HCT116 (cell line): ENCODE data around the gene MAGOH. TPM values are rescaled to one million over a fixed set of nuclear protein-coding genes. Genes with fewer than 3 reads are reported as not detected.

Experiments
- ATAC-seq: fragments of 200-7000 bp; cut with Tn5 transposase; 2 replicates; pipeline ENCODE4 v1.9.1; 2020; ENCODE audit warnings: mild to moderate bottlenecking, moderate library complexity
- BruUV-seq: library from RNA; stranded (reverse); fragments of 400-500 nt; replicated peaks from 2 replicates; lab custom pipeline; 2021; lab: Mats Ljungman, UMichigan
- CTCF ChIA-PET: fragments of 300-600 bp; sonication (Branson Sonifier 250); formaldehyde crosslinking; loops from one replicate; lab custom pipeline; 2021; ENCODE audit warnings: antibody characterized with exemption; lab: Charles Lee
- POLR2A ChIA-PET: fragments of 300-600, 350-600 bp; sonication (Branson Sonifier 250); formaldehyde crosslinking; loops from one replicate; lab custom pipeline; 2021; ENCODE audit warnings: antibody characterized with exemption; lab: Charles Lee
- RAD21 ChIA-PET, 2 experiments: fragments of 300-600 bp; sonication (Branson Sonifier 250); formaldehyde crosslinking; loops; one replicate each; lab custom pipeline; 2023; ENCODE audit warnings: low total read pairs in 2 of 2; ENCODE audit not compliant: uncharacterized antibody in 2 of 2, unreplicated experiment in 2 of 2, low non-redundant PET in 1 of 2; lab: Charles Lee
- DNase-seq: peaks from one replicate; pipeline ENCODE4 v3.0.0-alpha.2; 2010; ENCODE audit warnings: low read depth, low spot score
- H2AFZ ChIP-seq: fragments of 200-600 bp; shearing (Covaris generic), sonication (generic); 2 replicates; pipeline ENCODE4 v1.6.1; 2017; ENCODE audit warnings: low read depth, mixed run types, mixed read lengths, antibody characterized with exemption, low read length; ENCODE audit not compliant: poor library complexity, severe bottlenecking
- H3K27ac ChIP-seq: 2 replicates; pipeline ENCODE4 v1.5.1; 2012; ENCODE audit warnings: low read depth, low read length
- H3K27me3 ChIP-seq: fragments of 200-600 bp; sonication (generic); 2 replicates; pipeline ENCODE4 v1.6.1; 2016; ENCODE audit warnings: mixed run types, low read length, mixed read lengths; ENCODE audit not compliant: insufficient read depth
- H3K36me3 ChIP-seq, 2 experiments: fragments of 200-500 bp in 1 of 2; fragments of 200-600 bp in 1 of 2; sonication (Bioruptor generic) in 1 of 2; sonication (generic) in 1 of 2; 2 replicates each; pipeline versions ENCODE4 v1.5.1 to v1.6.1; 2014 to 2016; ENCODE audit warnings: low read length in 2 of 2, inconsistent platforms in 1 of 2, mixed read lengths in 1 of 2, mixed run types in 1 of 2; ENCODE audit not compliant: insufficient read depth in 2 of 2, control insufficient read depth in 1 of 2
- H3K4me1 ChIP-seq, 2 experiments: fragments of 200-600 bp in 1 of 2; sonication (generic) in 1 of 2; 2 replicates each; pipeline versions ENCODE4 v1.5.1 to v1.6.1; 2012 to 2017; ENCODE audit warnings: low read length in 2 of 2, inconsistent platforms in 1 of 2, mild to moderate bottlenecking in 1 of 2, mixed read lengths in 1 of 2, mixed run types in 1 of 2, moderate library complexity in 1 of 2; ENCODE audit not compliant: insufficient read depth in 2 of 2, control insufficient read depth in 1 of 2
- H3K4me2 ChIP-seq: fragments of 200-600 bp; sonication (generic); 2 replicates; pipeline ENCODE4 v1.6.1; 2017; ENCODE audit warnings: mixed run types, low read length, mixed read lengths
- H3K4me3 ChIP-seq, 2 experiments: fragments of 200-600 bp in 1 of 2; sonication (generic) in 1 of 2; replicated peaks in 1 of 2; 2 replicates each; pipeline ENCODE4 v1.5.1; 2011 to 2016; ENCODE audit warnings: low read length in 2 of 2, control low read depth in 1 of 2, low read depth in 1 of 2, mild to moderate bottlenecking in 1 of 2, mixed read lengths in 1 of 2, mixed run types in 1 of 2
- H3K79me2 ChIP-seq: fragments of 200-600 bp; sonication (generic); 2 replicates; pipeline ENCODE4 v1.6.1; 2017; ENCODE audit warnings: mild to moderate bottlenecking, mixed run types, low read length, moderate library complexity, mixed read lengths; ENCODE audit not compliant: insufficient read depth
- H3K9ac ChIP-seq: fragments of 200-600 bp; sonication (generic); 2 replicates; pipeline ENCODE4 v1.6.1; 2016; ENCODE audit warnings: low read length, mixed read lengths
- H3K9me2 ChIP-seq: fragments of 200-600 bp; sonication (generic), shearing (Covaris generic); 2 replicates; pipeline ENCODE4 v1.6.1; 2017; ENCODE audit warnings: mixed run types, mild to moderate bottlenecking, moderate library complexity; ENCODE audit not compliant: insufficient read depth
- H3K9me3 ChIP-seq, 2 experiments: fragments of 200-500 bp in 1 of 2; fragments of 200-600 bp in 1 of 2; sonication (Bioruptor generic) in 1 of 2; sonication (generic) in 1 of 2; 2 replicates each; pipeline ENCODE4 v1.6.1; 2014 to 2017; ENCODE audit warnings: low read length in 2 of 2, mixed read lengths in 2 of 2, inconsistent platforms in 1 of 2, low read depth in 1 of 2, mild to moderate bottlenecking in 1 of 2, mixed run types in 1 of 2, moderate library complexity in 1 of 2; ENCODE audit not compliant: control insufficient read depth in 1 of 2, insufficient read depth in 1 of 2
- H4K20me1 ChIP-seq: fragments of 200-600 bp; sonication (generic), shearing (Covaris generic); 2 replicates; pipeline ENCODE4 v1.6.1; 2017; ENCODE audit warnings: mixed run types, mild to moderate bottlenecking, moderate library complexity; ENCODE audit not compliant: insufficient read depth
- CBX3 ChIP-seq: IDR thresholded peaks from 2 replicates; pipeline ENCODE4 v1.6.1; 2012; ENCODE audit warnings: low read depth
- ELF1 ChIP-seq: IDR thresholded peaks from 2 replicates; pipeline ENCODE4 v1.6.1; 2012; ENCODE audit warnings: low read depth, borderline replicate concordance
- FOSL1 ChIP-seq: IDR thresholded peaks from 2 replicates; pipeline ENCODE4 v1.6.1; 2012; ENCODE audit warnings: low read depth
- POLR2A ChIP-seq: IDR thresholded peaks from 2 replicates; pipeline ENCODE4 v1.7.0; 2011; ENCODE audit warnings: borderline replicate concordance; ENCODE audit not compliant: insufficient read depth, insufficient read length; ENCODE audit errors: extremely low read depth
- POLR2AphosphoS5 ChIP-seq: IDR thresholded peaks from 2 replicates; pipeline ENCODE4 v1.6.1; 2011; ENCODE audit warnings: mild to moderate bottlenecking, low read depth, low read length, moderate library complexity
- RAD21 ChIP-seq: IDR thresholded peaks from 2 replicates; pipeline ENCODE4 v1.6.1; 2012; ENCODE audit warnings: low read depth, mild to moderate bottlenecking
- SIN3A ChIP-seq: IDR thresholded peaks from 2 replicates; pipeline ENCODE4 v1.6.1; 2012; ENCODE audit warnings: low read depth
- SP1 ChIP-seq: IDR thresholded peaks from 2 replicates; pipeline ENCODE4 v1.6.1; 2012; ENCODE audit warnings: low read depth
- SRF ChIP-seq: IDR thresholded peaks from 2 replicates; pipeline ENCODE4 v1.6.1; 2012; ENCODE audit warnings: low read depth
- TCF7L2 ChIP-seq: IDR thresholded peaks from 2 replicates; pipeline ENCODE4 v1.7.0; 2011; ENCODE audit warnings: borderline replicate concordance, inconsistent platforms; ENCODE audit not compliant: insufficient read depth, insufficient read length; ENCODE audit errors: extremely low read depth
- YY1 ChIP-seq: IDR thresholded peaks from 2 replicates; pipeline ENCODE4 v1.6.1; 2011; ENCODE audit warnings: low read length, low read depth, moderate library complexity, mild to moderate bottlenecking; ENCODE audit not compliant: insufficient replicate concordance; ENCODE audit errors: extremely low read depth
- ZFX ChIP-seq: fragments of 450-650 bp; IDR thresholded peaks from 2 replicates; pipeline ENCODE4 v1.6.1; 2017
- intact Hi-C: fragments of 100-400 bp; cut with micrococcal nuclease; formaldehyde crosslinking; loops from 2 replicates; pipeline ENCODE4 v1.10.0; 2022
- total RNA-seq: library from RNA; stranded (reverse); gene quantifications from one replicate; pipeline ENCODE4 v1.2.1, GENCODE V29; 2021; ENCODE audit not compliant: unreplicated experiment
- TF ChIP-seq, protein P1 (sequence below): IDR thresholded peaks from 2 replicates; pipeline ENCODE4 v1.6.1; 2011; ENCODE audit warnings: mild to moderate bottlenecking, low read length, moderate library complexity; ENCODE audit not compliant: insufficient replicate concordance; ENCODE audit errors: extremely low read depth
- TF ChIP-seq, protein P2 (sequence below): IDR thresholded peaks from 2 replicates; pipeline ENCODE4 v1.6.1; 2012
- TF ChIP-seq, protein P3 (sequence below): IDR thresholded peaks from 2 replicates; pipeline ENCODE4 v1.6.1; 2012
- TF ChIP-seq, protein P4 (sequence below), 3 experiments: fragments of 200-600 bp in 1 of 3; sonication (generic) in 1 of 3; IDR thresholded peaks in 2 of 3; conservative IDR thresholded peaks in 1 of 3; 2 replicates each; pipeline ENCODE4 v1.5.1; 2012 to 2017; ENCODE audit warnings: low read depth in 2 of 3, low read length in 2 of 3, antibody characterized with exemption in 1 of 3, borderline replicate concordance in 1 of 3, control low read depth in 1 of 3, mild to moderate bottlenecking in 1 of 3, mixed read lengths in 1 of 3, mixed run types in 1 of 3, moderate library complexity in 1 of 3; ENCODE audit not compliant: insufficient read depth in 1 of 3

MAGOH gene
- total RNA-seq, 1 experiment from 2014 or later, result 63.7 TPM

DNA sequence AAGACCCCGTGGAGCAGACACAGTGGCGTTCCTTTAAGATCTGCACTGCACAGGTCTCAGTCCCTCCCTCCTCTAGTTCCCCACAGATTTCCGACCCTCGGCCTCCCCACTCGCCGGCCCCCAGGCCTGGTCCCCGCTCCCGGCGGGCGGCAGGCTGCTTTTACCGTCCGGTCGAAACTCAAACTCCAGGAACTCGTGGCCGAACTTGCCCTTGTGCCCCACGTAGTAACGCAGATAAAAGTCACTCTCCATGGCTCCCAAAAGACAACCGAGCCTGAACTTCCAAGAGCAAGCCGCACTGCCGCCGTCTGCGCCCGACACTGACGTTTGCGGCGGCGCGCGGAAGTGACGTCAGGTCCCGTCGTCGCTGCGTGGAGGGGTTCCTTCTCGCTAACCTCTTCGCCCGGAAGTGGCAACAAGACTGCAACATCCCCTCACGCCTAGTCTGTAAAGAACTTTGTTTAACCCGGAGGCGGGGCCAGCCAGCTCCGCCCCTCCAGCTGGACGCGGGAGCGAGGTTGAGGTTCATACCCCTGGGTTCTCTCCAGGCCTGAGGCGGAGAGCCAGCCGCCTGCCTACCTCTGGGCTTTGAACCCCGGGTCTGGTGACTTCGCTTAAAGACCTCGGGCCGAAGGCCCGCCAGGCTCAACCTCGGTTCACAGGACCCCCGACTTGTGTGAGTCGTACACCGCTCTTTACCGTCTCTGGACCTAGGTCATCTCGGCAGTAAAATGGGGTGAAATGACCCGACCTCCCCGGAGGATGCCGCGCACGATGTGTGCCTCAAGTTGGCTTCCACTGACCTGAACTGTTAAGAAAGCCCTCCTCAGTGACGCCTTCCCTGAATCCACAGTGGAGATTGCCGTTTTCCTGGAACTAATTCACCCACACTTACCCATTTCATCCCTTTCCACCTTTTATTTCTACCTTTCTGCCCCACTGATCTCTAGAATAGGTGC lies at the start of gene MAGOH (continued):
- TF ChIP-seq, protein P1, sequence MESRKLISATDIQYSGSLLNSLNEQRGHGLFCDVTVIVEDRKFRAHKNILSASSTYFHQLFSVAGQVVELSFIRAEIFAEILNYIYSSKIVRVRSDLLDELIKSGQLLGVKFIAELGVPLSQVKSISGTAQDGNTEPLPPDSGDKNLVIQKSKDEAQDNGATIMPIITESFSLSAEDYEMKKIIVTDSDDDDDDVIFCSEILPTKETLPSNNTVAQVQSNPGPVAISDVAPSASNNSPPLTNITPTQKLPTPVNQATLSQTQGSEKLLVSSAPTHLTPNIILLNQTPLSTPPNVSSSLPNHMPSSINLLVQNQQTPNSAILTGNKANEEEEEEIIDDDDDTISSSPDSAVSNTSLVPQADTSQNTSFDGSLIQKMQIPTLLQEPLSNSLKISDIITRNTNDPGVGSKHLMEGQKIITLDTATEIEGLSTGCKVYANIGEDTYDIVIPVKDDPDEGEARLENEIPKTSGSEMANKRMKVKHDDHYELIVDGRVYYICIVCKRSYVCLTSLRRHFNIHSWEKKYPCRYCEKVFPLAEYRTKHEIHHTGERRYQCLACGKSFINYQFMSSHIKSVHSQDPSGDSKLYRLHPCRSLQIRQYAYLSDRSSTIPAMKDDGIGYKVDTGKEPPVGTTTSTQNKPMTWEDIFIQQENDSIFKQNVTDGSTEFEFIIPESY, result no peak

DNA sequence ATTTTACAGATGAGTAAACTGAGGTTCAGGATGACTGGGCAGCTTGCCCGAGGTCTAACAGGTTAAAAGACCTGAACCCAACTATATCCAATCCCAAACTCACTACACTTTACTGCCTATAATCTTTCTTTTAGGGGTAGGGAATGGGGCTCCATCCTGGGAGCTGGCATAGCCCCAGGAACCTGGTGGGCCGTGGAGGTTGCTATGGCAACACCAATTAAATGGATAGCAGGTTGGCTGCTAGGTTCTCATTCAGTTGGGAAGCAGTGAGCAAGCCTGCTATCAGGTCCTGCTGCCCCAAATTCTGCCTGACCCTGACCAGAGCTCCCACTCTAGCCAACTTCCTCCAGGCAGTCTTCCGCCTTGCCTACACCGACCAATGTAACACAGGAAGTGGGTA lies 48.6 kb upstream of the MAGOH start:
- H3K27ac ChIP-seq, result no peak overlapping the region
- no TSS peak for BruUV-seq
- no peak for ATAC-seq
- H3K4me1 ChIP-seq, result no peaks in the 10 kb centered on the region
- H3K4me2 ChIP-seq, result no peak overlapping the region
- ChIA-PET RAD21 (no interaction called here), CTCF (no interaction called here), POLR2A (interaction anchor here (0.6 kb wide), 1 partner anchor 974 kb away, joined by 4 read pairs; no protein-coding TSS in a partner anchor)
- DNase-seq, result no peak
- H3K9me3 ChIP-seq, result no peaks in the 10 kb centered on the region
- no peaks in the 10 kb centered on the region for H4K20me1 ChIP-seq
- intact Hi-C loops, result no loop called here
- H3K27me3 ChIP-seq, result no peaks in the 10 kb centered on the region
- H3K36me3 ChIP-seq, result peaks cover 2 to 23% of the 10 kb centered on the region in 2 experiments; a peak in 2 of 4 replicates
- no peak overlapping the region for H3K4me3 ChIP-seq
- H3K9ac ChIP-seq, result no peak overlapping the region
- no peaks in the 10 kb centered on the region for H3K9me2 ChIP-seq
- H2AFZ ChIP-seq, result no peak overlapping the region
- peaks cover 12% of the 10 kb centered on the region; the same call in 1 of the 2 replicates for H3K79me2 ChIP-seq
- TF ChIP-seq ZFX (no peak), RAD21 (no peak), SIN3A (no peak), SP1 (no peak), CBX3 (no peak), SRF (no peak), ELF1 (no peak), YY1 (no peak), TCF7L2 (no peak), FOSL1 (no peak), POLR2AphosphoS5 (no peak), POLR2A (no peak)
- TF ChIP-seq, protein P1, result no peak
- TF ChIP-seq, protein P2, sequence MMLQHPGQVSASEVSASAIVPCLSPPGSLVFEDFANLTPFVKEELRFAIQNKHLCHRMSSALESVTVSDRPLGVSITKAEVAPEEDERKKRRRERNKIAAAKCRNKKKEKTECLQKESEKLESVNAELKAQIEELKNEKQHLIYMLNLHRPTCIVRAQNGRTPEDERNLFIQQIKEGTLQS, result no peak
- TF ChIP-seq, protein P3, sequence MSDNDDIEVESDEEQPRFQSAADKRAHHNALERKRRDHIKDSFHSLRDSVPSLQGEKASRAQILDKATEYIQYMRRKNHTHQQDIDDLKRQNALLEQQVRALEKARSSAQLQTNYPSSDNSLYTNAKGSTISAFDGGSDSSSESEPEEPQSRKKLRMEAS, result no peak
- TF ChIP-seq, protein P4, sequence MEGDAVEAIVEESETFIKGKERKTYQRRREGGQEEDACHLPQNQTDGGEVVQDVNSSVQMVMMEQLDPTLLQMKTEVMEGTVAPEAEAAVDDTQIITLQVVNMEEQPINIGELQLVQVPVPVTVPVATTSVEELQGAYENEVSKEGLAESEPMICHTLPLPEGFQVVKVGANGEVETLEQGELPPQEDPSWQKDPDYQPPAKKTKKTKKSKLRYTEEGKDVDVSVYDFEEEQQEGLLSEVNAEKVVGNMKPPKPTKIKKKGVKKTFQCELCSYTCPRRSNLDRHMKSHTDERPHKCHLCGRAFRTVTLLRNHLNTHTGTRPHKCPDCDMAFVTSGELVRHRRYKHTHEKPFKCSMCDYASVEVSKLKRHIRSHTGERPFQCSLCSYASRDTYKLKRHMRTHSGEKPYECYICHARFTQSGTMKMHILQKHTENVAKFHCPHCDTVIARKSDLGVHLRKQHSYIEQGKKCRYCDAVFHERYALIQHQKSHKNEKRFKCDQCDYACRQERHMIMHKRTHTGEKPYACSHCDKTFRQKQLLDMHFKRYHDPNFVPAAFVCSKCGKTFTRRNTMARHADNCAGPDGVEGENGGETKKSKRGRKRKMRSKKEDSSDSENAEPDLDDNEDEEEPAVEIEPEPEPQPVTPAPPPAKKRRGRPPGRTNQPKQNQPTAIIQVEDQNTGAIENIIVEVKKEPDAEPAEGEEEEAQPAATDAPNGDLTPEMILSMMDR (IDR thresholded peaks at IDR 0.05 in 2 of 3, conservative IDR thresholded peaks at IDR 0.05 in 1 of 3; ENCODE audit: borderline replicate concordance in 1 of 3, insufficient read depth in 1 of 3, low read depth in 2 of 3, low read length in 2 of 3), result no peak
